HG03064 (cell line): ENCODE results near the gene NFU1.

Experiments
- ATAC-seq: cut with Tn5 transposase; IDR thresholded peaks from one replicate; pipeline ENCODE4 v1.9.1; 2021; ENCODE audit warnings: low read depth; ENCODE audit not compliant: unreplicated experiment

NFU1 gene

GRCh38 chr2:69436938-69437750 lies at the start of gene NFU1:
NFU1 (minus strand) TSS chr2:69437435; CDS start chr2:69437422, 13 bp downstream.
- ATAC-seq: peak; percentile 93

DNA sequence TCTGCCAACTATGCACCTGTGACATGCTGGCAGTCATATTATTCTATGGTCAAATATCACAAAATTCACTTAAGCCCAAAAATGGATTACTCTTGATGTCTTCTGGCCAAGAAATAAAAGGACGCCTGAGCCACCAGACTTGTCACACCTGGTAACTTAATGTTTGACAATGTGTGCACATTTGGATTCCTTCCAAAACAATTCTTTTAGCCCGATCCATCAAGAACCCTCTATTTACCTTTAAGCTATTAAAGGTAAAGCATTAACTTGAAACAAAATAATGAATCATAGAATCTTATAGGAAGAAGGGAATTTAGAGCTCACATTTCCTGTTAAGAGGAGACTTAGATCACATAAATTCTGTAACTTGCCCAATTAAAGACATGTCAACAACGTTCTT lies 46.5 kb upstream of the NFU1 start:
- ATAC-seq: no peak

DNA sequence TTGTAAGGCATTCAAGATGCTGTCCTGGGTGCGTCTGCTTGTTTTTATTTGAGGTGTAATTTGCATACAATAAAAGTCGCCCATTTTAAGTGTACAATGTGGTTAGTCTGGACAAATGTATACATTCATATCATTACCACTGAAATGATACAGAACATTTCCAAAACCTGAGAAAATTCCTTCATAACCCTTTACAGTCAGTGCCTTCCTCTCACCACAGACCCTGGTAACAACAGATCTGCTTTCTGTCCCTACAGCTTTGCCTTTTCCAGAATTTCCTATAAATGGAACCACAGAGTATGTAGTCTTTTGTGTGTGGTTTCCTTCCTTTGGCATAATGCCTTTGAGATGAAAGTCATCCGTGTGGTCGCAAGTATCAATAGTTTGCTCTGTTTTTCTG lies 45.8 kb upstream of the NFU1 start:
- no peak for ATAC-seq

DNA sequence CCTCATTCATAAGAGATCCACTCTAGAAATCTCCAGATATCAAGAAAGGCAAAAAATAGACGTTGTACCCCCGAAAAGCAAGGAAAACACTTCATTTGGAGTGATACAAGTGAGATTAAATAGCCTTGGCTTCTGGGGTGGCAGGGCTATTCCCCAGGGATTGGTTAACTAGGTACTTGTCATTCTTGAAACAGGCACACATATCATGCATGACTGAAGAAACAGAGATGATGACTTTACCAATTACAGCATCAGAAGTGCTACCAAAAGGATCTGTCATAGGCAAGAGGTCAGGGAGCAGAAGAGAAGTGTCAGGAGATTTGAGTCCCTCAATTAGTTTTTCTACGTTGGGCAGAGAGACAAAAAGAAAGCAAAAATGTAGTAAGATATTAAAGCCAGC lies 45.2 kb upstream of the NFU1 start:
- no peak for ATAC-seq

DNA sequence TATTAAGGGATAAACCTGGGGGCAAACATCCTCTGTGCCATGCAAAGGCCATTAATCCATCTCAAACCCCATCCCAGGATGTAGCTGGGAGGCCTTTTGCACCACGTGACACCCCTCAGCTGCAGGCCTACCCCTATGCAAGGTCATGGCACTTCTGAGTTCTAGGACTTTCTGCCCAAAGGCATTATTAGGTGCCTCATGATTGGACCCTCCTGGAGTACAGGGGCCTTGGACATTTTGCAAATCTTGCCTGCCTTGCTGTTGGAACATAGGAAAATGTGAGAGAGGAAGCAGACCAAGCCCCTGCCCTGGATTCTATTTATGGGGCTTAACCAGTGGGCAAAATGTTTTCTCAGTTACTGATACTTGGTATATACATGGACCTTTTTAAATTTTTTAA lies 44.2 kb upstream of the NFU1 start:
- ATAC-seq: no peak

GRCh38 chr2:69477627-69478026 lies 40.4 kb upstream of the NFU1 start:
- no peak for ATAC-seq

DNA sequence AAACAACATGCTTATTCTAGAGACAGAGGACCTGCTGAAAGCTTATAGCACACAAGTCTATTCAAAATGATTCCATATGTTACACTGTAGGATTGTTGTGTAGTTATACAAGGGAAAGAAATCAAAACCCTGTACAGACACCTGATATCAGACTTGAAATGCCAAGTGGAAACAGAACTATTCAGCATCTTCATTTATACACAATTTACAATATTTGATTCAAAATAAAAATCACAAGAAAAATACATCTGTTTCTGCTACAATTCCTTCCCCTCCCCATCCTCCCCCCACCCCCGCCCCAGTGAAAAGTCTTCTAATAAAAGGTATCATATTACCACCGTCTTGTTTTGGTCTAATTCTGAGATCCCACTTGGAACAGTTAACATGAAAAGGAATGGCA lies 37.5 kb upstream of the NFU1 start:
- ATAC-seq: no peak

- ATAC-seq: no peak
Measured at GRCh38 chr2:69471793-69472192, 34.6 kb upstream of the NFU1 start.

- ATAC-seq: no peak
Measured at GRCh38 chr2:69470911-69471310, 33.7 kb upstream of the NFU1 start.

- ATAC-seq: no peak
Measured at GRCh38 chr2:69469784-69470183, 32.5 kb upstream of the NFU1 start.

GRCh38 chr2:69469375-69469774 lies 32.1 kb upstream of the NFU1 start:
- ATAC-seq: no peak

- ATAC-seq: no peak
Measured at GRCh38 chr2:69466728-69467127, 29.5 kb upstream of the NFU1 start.

- ATAC-seq: no peak
Measured at GRCh38 chr2:69465513-69466456, 28.6 kb upstream of the NFU1 start.

DNA sequence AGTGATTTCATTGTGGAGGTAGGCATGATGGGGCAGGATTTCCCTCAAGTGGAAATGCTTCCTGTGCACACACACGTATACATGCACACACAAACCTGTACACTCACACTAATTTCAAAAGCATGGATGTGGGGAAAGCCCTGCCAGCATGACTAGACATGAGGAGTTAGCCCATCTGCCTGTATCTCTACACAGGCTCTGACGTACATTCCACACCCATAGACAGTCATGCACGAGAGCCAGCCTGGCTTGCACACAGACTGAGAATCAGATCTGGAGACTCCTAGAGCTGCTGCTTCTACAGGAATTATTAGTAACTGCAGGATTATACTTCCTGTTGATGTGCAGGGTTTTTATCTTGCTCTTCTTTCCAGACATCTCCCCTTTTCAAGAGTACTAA lies 27.3 kb upstream of the NFU1 start:
- no peak for ATAC-seq

- ATAC-seq: no peak
Measured at GRCh38 chr2:69462780-69463179, 25.5 kb upstream of the NFU1 start.

DNA sequence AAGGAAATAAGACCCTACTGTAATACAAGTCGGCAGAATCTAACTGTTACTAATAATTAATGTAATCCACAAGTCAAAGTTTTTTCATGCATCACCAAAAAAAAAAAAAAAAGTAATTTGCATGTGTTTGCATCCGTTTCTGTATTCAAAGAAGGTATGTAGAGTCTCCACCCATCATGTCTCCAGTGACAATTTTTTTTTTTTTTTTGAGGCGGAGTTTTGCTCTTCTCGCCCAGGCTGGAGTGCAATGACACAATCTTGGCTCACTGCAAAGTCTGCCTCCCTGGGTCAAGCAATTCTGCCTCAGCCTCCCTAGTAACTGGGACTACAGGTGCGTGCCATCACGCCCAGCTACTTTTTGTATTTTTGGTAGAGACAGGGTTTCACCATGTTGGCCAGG lies 24.2 kb upstream of the NFU1 start:
- no peak for ATAC-seq

GRCh38 chr2:69459936-69460335 lies 22.7 kb upstream of the NFU1 start:
- ATAC-seq: no peak

- ATAC-seq: no peak
Measured at GRCh38 chr2:69456950-69457445, 19.8 kb upstream of the NFU1 start.

- no peak for ATAC-seq
Measured at GRCh38 chr2:69456154-69456553, 18.9 kb upstream of the NFU1 start.

- no peak for ATAC-seq
Measured at GRCh38 chr2:69454976-69455375, 17.7 kb upstream of the NFU1 start.

GRCh38 chr2:69453475-69454129 lies 16.4 kb upstream of the NFU1 start:
- ATAC-seq: peak; percentile 73
